GM19099 (cell line): ENCODE measurements around the gene ABLIM2.

Source experiments
- POLR2A ChIP-seq: IDR thresholded peaks from 3 replicates; pipeline ENCODE4 v1.6.1; 2011; ENCODE audit warnings: low read depth; ENCODE audit not compliant: insufficient read length; ENCODE audit errors: extremely low read depth

ABLIM2 gene

GRCh38 chr4:8147231-8147970 lies 11.2 kb downstream of the ABLIM2 start:
- no peak for TF ChIP-seq POLR2A

- TF ChIP-seq POLR2A: no peak
These were observed 12.5 kb downstream of the ABLIM2 start for GRCh38 chr4:8146157-8146556.

DNA sequence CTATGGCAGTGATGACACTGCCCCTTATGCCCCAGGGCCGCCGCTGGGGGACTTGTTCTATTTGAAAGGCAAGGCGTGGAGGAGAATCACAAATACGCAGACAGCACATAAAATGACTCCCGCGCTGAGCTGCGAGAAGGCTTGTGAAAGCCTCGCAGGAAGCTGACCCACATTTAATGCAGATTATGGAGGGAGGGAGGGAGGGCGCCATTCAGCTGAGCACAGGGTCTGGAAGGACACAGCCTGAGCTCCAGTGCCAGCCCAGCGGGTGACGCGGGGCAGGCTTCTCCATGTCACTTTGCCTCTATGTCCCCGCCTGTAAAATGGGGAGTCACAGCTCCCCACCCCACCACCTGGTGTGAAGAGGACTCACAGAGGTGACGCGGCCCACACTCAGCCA lies 14.3 kb downstream of the ABLIM2 start:
- TF ChIP-seq POLR2A: no peak

- TF ChIP-seq POLR2A: no peak
These were observed 15.0 kb downstream of the ABLIM2 start for GRCh38 chr4:8143392-8144140.

DNA sequence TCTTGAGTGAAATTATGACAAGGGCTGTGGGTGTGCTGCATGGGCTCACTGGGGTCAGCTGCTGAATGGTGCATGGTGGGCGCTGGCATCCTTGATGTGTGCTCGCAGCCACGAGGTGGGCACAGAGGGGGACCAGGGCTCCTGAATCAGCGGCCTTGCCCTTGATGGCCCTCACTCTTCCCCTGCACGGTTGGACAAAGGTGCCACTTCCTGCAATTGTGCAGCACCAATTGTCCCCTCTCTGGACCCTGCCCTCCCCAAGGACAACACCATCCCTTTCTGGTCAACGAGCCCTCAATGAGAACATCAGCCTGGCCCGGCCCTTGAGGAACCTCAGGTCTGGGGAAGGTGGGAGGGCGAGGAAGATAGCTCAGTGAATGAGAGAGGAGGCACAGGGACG lies 16.1 kb downstream of the ABLIM2 start:
- TF ChIP-seq POLR2A: no peak

DNA sequence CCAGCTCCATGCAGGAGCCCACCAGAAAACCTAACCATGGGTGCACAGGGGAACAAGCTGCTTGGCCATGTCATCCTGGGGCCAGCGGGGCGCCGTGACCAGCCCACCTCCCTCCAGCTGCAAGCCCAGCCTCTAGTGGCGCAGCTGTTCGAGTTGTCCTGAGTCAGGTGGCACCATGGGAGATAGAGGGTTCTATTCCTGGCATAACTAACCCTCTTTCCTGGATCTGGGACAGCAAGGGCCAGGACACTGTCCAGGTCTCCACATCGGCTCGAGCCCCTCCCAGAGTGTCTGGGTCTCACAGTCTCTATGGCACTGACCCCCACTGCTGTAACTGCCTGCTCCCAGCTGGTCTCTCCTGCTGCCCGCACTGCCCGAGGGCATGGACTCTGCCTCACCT lies 16.7 kb downstream of the ABLIM2 start:
- TF ChIP-seq POLR2A: no peak

DNA sequence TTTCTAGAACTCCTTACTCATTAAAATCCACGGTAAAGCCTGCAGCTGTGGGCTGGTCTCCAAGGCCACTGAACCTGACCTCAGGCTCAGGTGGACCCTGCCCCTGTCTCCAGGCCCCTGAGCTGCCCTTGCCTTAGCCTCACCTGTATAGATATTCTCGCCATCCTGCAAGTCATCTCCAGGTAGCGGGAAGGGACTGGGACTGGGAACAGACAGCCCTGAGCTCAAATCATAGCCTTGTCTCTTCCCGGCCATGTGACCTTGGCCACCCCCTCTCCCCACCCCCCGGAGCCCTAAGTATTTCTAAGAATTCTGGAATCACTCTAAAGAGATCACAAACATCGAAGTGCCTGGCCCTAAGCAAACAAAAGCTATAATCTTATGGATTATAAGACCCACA lies 17.7 kb downstream of the ABLIM2 start:
- no peak for TF ChIP-seq POLR2A

- no peak for TF ChIP-seq POLR2A
These were observed 21.5 kb downstream of the ABLIM2 start for GRCh38 chr4:8136972-8137710.

GRCh38 chr4:8136529-8136928 lies 22.1 kb downstream of the ABLIM2 start:
- TF ChIP-seq POLR2A: no peak

DNA sequence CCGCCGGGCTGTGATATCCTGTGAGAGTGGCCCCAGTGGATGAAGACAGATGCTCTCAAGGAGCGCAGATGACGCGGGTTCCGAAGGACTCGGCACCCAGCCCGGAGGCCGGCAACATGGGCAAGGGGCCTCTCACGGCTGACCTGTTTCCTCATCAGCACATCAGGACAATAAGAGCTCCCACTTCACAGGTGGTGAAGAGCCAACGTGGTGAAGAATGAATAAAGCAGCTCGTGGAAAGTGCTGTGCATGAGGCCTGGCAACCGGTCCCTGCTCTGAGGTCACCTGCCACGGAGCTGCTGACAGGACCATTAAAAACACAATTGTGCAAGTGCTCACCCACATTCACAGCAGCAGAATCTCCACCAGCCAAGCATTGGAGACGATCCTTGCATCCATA lies 22.9 kb downstream of the ABLIM2 start:
- TF ChIP-seq POLR2A: no peak

GRCh38 chr4:8133897-8134563 lies 24.6 kb downstream of the ABLIM2 start:
- TF ChIP-seq POLR2A: no peak

- TF ChIP-seq POLR2A: no peak
These were observed 25.5 kb downstream of the ABLIM2 start for GRCh38 chr4:8132947-8133705.

DNA sequence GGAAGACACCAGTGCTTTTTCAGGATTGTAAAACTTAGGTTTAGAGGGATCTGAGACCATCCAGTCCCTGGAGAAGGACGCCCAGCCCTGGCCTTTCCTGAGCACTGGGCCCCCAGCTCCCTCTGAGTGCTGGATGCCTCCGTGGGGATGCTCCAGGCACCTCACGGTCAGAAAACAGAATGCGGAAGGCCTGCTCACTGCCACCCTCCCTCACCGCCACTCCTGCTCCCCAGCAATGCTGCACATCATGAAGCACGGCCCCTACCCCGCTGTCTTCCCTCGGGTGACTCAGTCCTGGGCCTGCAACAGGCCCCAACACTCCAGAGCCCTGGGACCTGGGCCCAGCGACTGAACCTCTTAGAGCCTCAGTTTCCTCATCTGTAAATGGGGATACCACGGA lies 26.2 kb downstream of the ABLIM2 start:
- no peak for TF ChIP-seq POLR2A

GRCh38 chr4:8131826-8132225 lies 26.8 kb downstream of the ABLIM2 start:
- no peak for TF ChIP-seq POLR2A
